CD4-positive, alpha-beta memory T cell (primary cell): ENCODE results near the gene RCL1. TPM values are rescaled to one million over a fixed set of nuclear protein-coding genes. Genes with fewer than 3 reads are reported as not detected.

Experiments used
- CTCF ChIA-PET: fragments of 350-600 bp; sonication (Branson Sonifier 250); formaldehyde crosslinking; loops from one replicate; lab custom pipeline; 2021; ENCODE audit warnings: inconsistent platforms; ENCODE audit not compliant: partially characterized antibody; lab: Charles Lee
- POLR2A ChIA-PET: fragments of 350-600 bp; sonication (Branson Sonifier 250); formaldehyde crosslinking; loops from one replicate; lab custom pipeline; 2021; ENCODE audit not compliant: partially characterized antibody; lab: Charles Lee
- DNase-seq, 5 donors: peaks; one replicate each; pipeline versions ENCODE4 v3.0.0 to v3.0.0-alpha.2; 2020 to 2022; ENCODE audit warnings: mixed read lengths in 1 of 5
- H3K27ac ChIP-seq: one replicate; pipeline ENCODE4 v1.7.0; 2013; ENCODE audit warnings: low read depth, low read length
- H3K27me3 ChIP-seq: 2 replicates; pipeline ENCODE4 v1.7.0; 2013; ENCODE audit warnings: mild to moderate bottlenecking, low read length, moderate library complexity; ENCODE audit not compliant: insufficient read depth
- H3K36me3 ChIP-seq: 2 replicates; pipeline ENCODE4 v1.7.0; 2013; ENCODE audit warnings: mild to moderate bottlenecking, low read length, moderate library complexity; ENCODE audit not compliant: insufficient read depth
- H3K4me1 ChIP-seq: 2 replicates; pipeline ENCODE4 v1.7.0; 2013; ENCODE audit warnings: mild to moderate bottlenecking, low read length, moderate library complexity; ENCODE audit not compliant: insufficient read depth
- H3K4me3 ChIP-seq, 2 donors: one replicate each; pipeline ENCODE4 v1.7.0; 2013; ENCODE audit warnings: low read length in 2 of 2, mild to moderate bottlenecking in 1 of 2
- H3K9me3 ChIP-seq, 2 donors: one replicate each; pipeline ENCODE4 v1.7.0; 2013; ENCODE audit warnings: low read length in 2 of 2, control low read depth in 1 of 2; ENCODE audit not compliant: control insufficient read depth in 1 of 2
- H3K27ac Mint-ChIP-seq, 7 donors: one replicate each; pipeline ENCODE4 v1.8.0; 2020 to 2021; ENCODE audit warnings: mixed read lengths in 7 of 7, mild to moderate bottlenecking in 6 of 7, inconsistent platforms in 3 of 7, moderate library complexity in 3 of 7
- H3K27me3 Mint-ChIP-seq, 2 donors: one replicate each; pipeline ENCODE4 v1.8.0; 2020 to 2021; ENCODE audit warnings: mixed read lengths in 2 of 2
- H3K36me3 Mint-ChIP-seq, 2 donors: one replicate each; pipeline ENCODE4 v1.8.0; 2020 to 2021; ENCODE audit warnings: mixed read lengths in 2 of 2, inconsistent platforms in 1 of 2, mild to moderate bottlenecking in 1 of 2
- H3K4me1 Mint-ChIP-seq, 4 donors: one replicate each; pipeline ENCODE4 v1.8.0; 2020 to 2021; ENCODE audit warnings: mixed read lengths in 4 of 4, mild to moderate bottlenecking in 1 of 4
- H3K4me3 Mint-ChIP-seq, 8 donors: one replicate each; pipeline ENCODE4 v1.8.0; 2020 to 2021; ENCODE audit warnings: mixed read lengths in 8 of 8, mild to moderate bottlenecking in 7 of 8, moderate library complexity in 6 of 8, inconsistent platforms in 3 of 8
- H3K9me3 Mint-ChIP-seq, 8 donors: one replicate each; pipeline ENCODE4 v1.8.0; 2020 to 2021; ENCODE audit warnings: mixed read lengths in 8 of 8, mild to moderate bottlenecking in 5 of 8, inconsistent platforms in 3 of 8, moderate library complexity in 1 of 8
- intact Hi-C: fragments of 100-400 bp; cut with micrococcal nuclease; formaldehyde crosslinking; loops from one replicate; pipeline ENCODE4 v1.15.1; 2023
- polyA plus RNA-seq, 2 donors: library from polyadenylated mRNA; unstranded; fragments of 300-500 nt; fragmentation: Illumina TruSeq; gene quantifications; one replicate each; pipeline ENCODE4 v1.2.3, GENCODE V29; 2021
- total RNA-seq, 2 experiments: library from RNA; stranded (reverse); gene quantifications; one replicate each; pipeline ENCODE4 v1.2.3, GENCODE V29; 2021

The RCL1 gene
- total and polyA plus RNA-seq, 4 experiments from 2014 or later, result 15.2 to 21.1 (median 16.7) TPM

GRCh38 chr9:4831119-4831518 lies 38.4 kb downstream of the RCL1 start:
- H3K36me3 ChIP-seq, result no peaks in the 10 kb centered on the region
- H3K4me1 ChIP-seq, result no peaks in the 10 kb centered on the region
- H3K27me3 ChIP-seq, result no peaks in the 10 kb centered on the region
- no peak overlapping the region for H3K27ac ChIP-seq
- intact Hi-C loops, result no loop called here
- no peaks in the 10 kb centered on the region for H3K27me3 Mint-ChIP-seq
- no peaks in the 10 kb centered on the region for H3K9me3 ChIP-seq
- H3K4me1 Mint-ChIP-seq, result peaks cover 3 to 10% (median 6%) of the 10 kb centered on the region in 4 donors
- ChIA-PET POLR2A (no interaction called here), CTCF (interaction anchor here (0.8 kb wide), 1 partner anchor 76 kb away, joined by 3 read pairs; no protein-coding TSS in a partner anchor)
- H3K4me3 ChIP-seq, result no peak overlapping the region
- no peak overlapping the region for H3K27ac Mint-ChIP-seq
- no peak for DNase-seq
- no peaks in the 10 kb centered on the region for H3K9me3 Mint-ChIP-seq
- no peak overlapping the region for H3K4me3 Mint-ChIP-seq
- peaks cover 57 to 58% of the 10 kb centered on the region in 2 donors for H3K36me3 Mint-ChIP-seq

GRCh38 chr9:4831944-4832343 lies 39.2 kb downstream of the RCL1 start:
- ChIA-PET CTCF (interaction anchor here (0.8 kb wide), 1 partner anchor 77 kb away, joined by 3 read pairs; no protein-coding TSS in a partner anchor), POLR2A (no interaction called here)
- no peak overlapping the region for H3K4me3 Mint-ChIP-seq
- no peaks in the 10 kb centered on the region for H3K27me3 Mint-ChIP-seq
- Histone ChIP-seq H3K27ac (no peak overlapping the region), H3K9me3 (no peaks in the 10 kb centered on the region), H3K4me1 (no peaks in the 10 kb centered on the region), H3K4me3 (no peak overlapping the region), H3K27me3 (no peaks in the 10 kb centered on the region), H3K36me3 (no peaks in the 10 kb centered on the region)
- H3K27ac Mint-ChIP-seq, result no peak overlapping the region
- intact Hi-C loops, result no loop called here
- H3K4me1 Mint-ChIP-seq, result peaks cover 3 to 9% (median 5%) of the 10 kb centered on the region in 4 donors
- no peak for DNase-seq
- H3K9me3 Mint-ChIP-seq, result no peaks in the 10 kb centered on the region
- peaks cover 59 to 62% of the 10 kb centered on the region in 2 donors for H3K36me3 Mint-ChIP-seq

GRCh38 chr9:4832786-4833579 lies 40.2 kb downstream of the RCL1 start:
- H3K36me3 Mint-ChIP-seq, result peaks cover 51 to 61% of the 10 kb centered on the region in 2 donors
- H3K4me1 Mint-ChIP-seq, result peaks cover 0 to 11% (median 6%) of the 10 kb centered on the region in 4 donors
- Histone ChIP-seq H3K9me3 (no peaks in the 10 kb centered on the region), H3K27ac (no peak overlapping the region), H3K27me3 (no peaks in the 10 kb centered on the region), H3K4me3 (no peak overlapping the region), H3K36me3 (no peaks in the 10 kb centered on the region), H3K4me1 (no peaks in the 10 kb centered on the region)
- H3K27me3 Mint-ChIP-seq, result no peaks in the 10 kb centered on the region
- ChIA-PET CTCF (no interaction called here), POLR2A (interaction anchor here (0.6 kb wide), 1 partner anchor 74 kb away, joined by 5 read pairs; no protein-coding TSS in a partner anchor)
- H3K9me3 Mint-ChIP-seq, result no peaks in the 10 kb centered on the region
- H3K4me3 Mint-ChIP-seq, result no peak overlapping the region
- intact Hi-C loops, result no loop called here
- DNase-seq, result no peak
- H3K27ac Mint-ChIP-seq, result peak overlapping the region in 1 of 7 donors; percentile 54

GRCh38 chr9:4833781-4834560 lies 41.2 kb downstream of the RCL1 start:
- peak overlapping the region in 2 of 7 donors; percentile 50 to 60 for H3K27ac Mint-ChIP-seq
- H3K27ac ChIP-seq, result no peak overlapping the region
- DNase-seq, result no peak
- no peaks in the 10 kb centered on the region for H3K27me3 Mint-ChIP-seq
- no peaks in the 10 kb centered on the region for H3K36me3 ChIP-seq
- no peak overlapping the region for H3K4me3 Mint-ChIP-seq
- H3K36me3 Mint-ChIP-seq, result peaks cover 51 to 63% of the 10 kb centered on the region in 2 donors
- no peaks in the 10 kb centered on the region for H3K4me1 ChIP-seq
- intact Hi-C loops, result no loop called here
- H3K9me3 Mint-ChIP-seq, result no peaks in the 10 kb centered on the region
- ChIA-PET CTCF (interaction anchor here (0.7 kb wide), 1 partner anchor 350 kb away, joined by 3 read pairs; no protein-coding TSS in a partner anchor), POLR2A (no interaction called here)
- H3K27me3 ChIP-seq, result no peaks in the 10 kb centered on the region
- no peak overlapping the region for H3K4me3 ChIP-seq
- peaks cover 0 to 11% (median 6%) of the 10 kb centered on the region in 4 donors for H3K4me1 Mint-ChIP-seq
- H3K9me3 ChIP-seq, result no peaks in the 10 kb centered on the region

- no peaks in the 10 kb centered on the region for H3K9me3 ChIP-seq
- H3K36me3 ChIP-seq, result peaks cover 3% of the 10 kb centered on the region
- no peak overlapping the region for H3K4me3 ChIP-seq
- H3K27me3 ChIP-seq, result no peaks in the 10 kb centered on the region
- Mint-ChIP-seq H3K4me3 (no peak overlapping the region), H3K4me1 (peaks cover 5 to 11% (median 7%) of the 10 kb centered on the region in 4 donors), H3K36me3 (peaks cover 61 to 65% of the 10 kb centered on the region in 2 donors), H3K27ac (no peak overlapping the region), H3K9me3 (no peaks in the 10 kb centered on the region), H3K27me3 (no peaks in the 10 kb centered on the region)
- no peaks in the 10 kb centered on the region for H3K4me1 ChIP-seq
- POLR2A ChIA-PET, result no interaction called here
- CTCF ChIA-PET, result interaction anchor here (1.4 kb wide), 1 partner anchor 8 kb away, joined by 4 read pairs; no protein-coding TSS in a partner anchor
- no peak overlapping the region for H3K27ac ChIP-seq
- DNase-seq, result no peak
- intact Hi-C loops, result no loop called here
Measured at GRCh38 chr9:4836676-4837075, 43.9 kb downstream of the RCL1 start.

GRCh38 chr9:4837261-4838188 lies 44.8 kb downstream of the RCL1 start:
- H3K4me1 Mint-ChIP-seq, result peaks cover 5 to 11% (median 10%) of the 10 kb centered on the region in 4 donors

More at GRCh38 chr9:4837261-4838188, 44.8 kb downstream of the RCL1 start:
- ChIA-PET CTCF (interaction anchor here (0.6 to 1.4 kb wide), 3 partner anchors 45 to 771 kb away, joined by 3 to 4 read pairs (median 3); no protein-coding TSS in a partner anchor), POLR2A (no interaction called here)
- H3K9me3 ChIP-seq, result no peaks in the 10 kb centered on the region
- Mint-ChIP-seq H3K4me3 (no peak overlapping the region), H3K9me3 (no peaks in the 10 kb centered on the region), H3K36me3 (peaks cover 62 to 63% of the 10 kb centered on the region in 2 donors), H3K27ac (peak overlapping the region in 3 of 7 donors; percentile 17 to 74 (median 25)), H3K27me3 (no peaks in the 10 kb centered on the region)
- H3K36me3 ChIP-seq, result peaks cover 3% of the 10 kb centered on the region
- no peaks in the 10 kb centered on the region for H3K4me1 ChIP-seq
- no peaks in the 10 kb centered on the region for H3K27me3 ChIP-seq
- no peak overlapping the region for H3K4me3 ChIP-seq
- H3K27ac ChIP-seq, result no peak overlapping the region
- intact Hi-C loops, result no loop called here
- DNase-seq, result no peak
